G401.6 (cell line): Measurements from ENCODE around the gene TCERG1L.
"Not testable (repeated sequence)": the region's sequence is repeated elsewhere in the genome, so short reads cannot be mapped to it uniquely, and the experiment has no call there.

Source experiments
- FAIRE-seq: peaks from 2 replicates; lab custom pipeline; 2012; peaks lifted over from hg19 to GRCh38; lab: Jason Lieb, UNC

Gene TCERG1L

DNA sequence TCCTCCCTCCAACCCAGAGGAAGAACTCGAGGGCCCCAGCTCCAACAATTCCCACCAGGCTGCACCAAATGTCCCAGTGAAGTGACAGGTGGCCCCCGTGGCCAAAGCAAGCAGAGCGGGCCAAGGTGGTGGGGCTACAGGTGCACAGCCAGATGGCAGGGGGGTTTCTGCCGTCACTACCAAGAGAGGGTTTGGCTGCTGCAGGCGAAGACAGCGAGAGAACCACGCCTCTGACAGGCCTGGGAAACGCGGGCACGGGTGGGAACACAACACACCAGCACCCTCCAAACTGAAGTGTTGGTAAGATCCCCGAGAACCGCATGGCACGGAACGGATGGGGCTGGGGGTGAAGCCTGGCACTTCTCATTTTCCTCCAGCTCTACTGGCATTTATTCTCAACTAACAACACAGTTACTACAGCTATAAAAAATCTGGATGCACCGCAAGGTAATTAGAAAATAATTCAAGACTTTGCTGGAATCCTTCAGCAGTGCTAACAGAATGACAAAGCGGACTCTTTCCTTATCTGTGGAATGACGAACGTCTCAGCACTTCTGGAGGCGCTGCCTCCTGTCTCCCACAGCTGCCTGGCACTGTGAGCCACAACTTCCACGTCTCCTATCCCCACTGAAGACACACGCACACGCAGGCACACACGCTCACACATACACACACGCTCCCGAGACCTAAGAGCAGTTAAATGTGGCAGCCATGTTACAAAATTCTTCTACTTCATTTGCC lies 167.9 kb downstream of the TCERG1L start:
- no peak for FAIRE-seq

DNA sequence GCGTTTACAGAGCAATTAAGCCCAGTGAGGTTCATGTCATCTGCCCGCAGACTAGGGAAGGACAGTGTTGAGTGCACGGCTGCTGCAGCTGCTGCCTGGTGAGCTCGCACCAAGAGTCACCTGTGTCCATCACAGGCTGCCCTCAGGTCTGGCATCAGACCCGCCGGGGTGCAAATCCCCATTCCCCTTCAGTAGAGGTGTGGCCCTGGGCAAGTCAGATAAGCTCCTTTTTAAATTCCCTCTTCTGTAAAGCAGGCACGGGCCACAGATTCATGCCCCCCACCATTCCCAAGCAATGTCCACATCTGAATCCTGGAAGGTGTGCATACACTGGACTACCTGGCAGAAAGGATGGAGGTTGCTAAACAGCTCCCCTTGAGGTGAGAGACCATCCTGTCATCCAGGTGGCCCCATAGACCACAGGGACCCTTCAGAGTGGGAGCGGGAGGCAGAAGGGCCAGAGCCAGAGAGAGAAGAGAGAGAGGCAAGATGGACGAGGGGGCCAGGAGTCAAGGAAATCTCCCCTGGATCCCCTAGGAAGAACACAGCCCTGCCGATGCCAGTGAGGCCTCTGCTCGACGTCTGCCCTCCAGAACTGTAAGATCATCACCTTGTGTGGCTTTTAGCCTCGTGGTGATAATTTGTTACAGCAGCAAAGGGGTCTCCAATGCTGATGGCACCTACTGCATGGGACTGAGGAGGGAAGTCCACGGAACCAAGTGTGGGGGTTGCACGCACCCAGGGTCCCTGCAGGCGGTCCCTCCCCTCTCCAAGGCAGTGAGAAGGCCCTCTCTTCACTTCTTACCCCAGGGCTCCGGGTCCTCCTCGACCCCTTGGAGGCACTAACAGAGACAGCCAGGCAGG lies 168.8 kb downstream of the TCERG1L start:
- no peak for FAIRE-seq

DNA sequence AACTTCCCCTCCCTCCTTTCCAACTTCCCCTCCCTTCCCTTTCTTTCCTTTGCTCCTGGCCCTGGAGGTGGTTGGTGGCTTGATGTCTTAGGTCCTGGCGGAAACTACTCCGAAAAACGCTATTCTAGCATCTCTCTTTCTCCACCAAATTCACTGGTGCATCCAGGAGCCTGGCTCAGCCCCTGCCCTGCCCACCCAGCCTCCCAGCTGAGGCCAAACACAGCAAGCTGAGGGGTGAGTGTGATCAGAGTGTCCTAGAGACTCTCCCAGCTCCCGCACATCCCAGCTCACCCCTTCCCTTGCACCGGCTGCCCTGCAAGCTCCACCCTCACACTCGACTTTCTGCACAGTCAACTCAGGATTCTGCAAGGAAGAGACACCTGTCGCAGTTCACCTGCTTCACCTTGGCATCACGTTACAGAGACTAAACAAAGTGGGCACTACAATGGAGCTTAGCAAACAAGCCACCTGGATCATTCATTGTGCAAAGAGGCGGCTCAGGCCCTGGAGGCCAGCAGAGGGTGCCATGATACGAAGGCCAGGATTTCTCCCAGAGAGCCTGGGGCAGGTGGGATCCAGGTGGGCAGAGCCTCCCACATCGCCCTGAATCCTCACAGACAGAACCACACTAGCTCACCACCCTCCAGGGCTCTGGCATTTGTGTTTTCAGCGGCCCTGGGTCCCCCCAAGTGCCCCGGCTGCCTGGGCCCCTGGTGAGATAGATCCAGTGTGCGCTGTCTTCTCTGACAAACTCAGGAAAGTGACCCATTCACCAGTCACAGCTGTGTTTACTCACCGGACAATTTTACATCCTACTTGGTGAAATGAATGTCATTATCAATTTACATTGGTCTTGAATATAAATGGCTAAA lies 169.6 kb downstream of the TCERG1L start:
- FAIRE-seq = no peak

DNA sequence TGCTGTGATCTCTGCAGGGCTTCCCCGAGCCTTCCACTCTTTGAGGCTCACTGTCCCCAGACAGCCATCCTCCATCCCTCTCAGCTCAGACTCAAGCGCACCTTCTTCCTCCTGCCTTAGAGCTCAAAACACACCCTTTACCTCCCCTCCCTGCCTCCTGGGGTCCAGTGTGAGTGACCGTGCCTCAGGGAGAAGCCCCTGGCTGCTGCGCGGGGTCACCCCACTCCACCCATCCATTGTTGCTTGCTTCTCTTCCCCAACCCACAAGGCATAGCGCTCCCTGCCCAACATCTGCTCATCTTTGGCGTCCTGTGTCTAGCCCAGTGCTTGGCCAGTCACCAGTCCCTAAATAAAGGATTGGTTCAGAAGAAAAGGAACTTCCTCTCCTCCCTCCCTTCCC lies 170.3 kb downstream of the TCERG1L start:
- FAIRE-seq = no peak

DNA sequence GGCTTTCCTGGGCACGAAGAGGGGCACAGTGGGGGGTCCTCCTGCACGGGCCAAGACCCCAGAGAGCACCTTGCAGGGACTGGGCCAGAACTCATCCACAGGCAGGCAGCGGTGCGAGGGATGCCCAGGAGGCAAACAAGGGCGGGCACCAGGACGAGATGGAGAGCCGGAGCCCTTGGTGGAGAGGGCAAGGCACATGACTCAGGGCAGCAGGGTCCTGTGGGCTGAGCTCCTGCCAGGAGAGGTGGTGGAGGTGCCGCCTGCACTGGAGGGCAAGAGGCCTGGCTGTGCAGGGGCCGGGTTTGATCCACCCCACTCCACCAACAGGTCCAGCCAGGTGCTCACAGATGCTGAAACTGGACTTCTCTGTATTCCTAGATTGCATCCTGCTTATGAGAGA lies 170.9 kb downstream of the TCERG1L start:
- no peak for FAIRE-seq

DNA sequence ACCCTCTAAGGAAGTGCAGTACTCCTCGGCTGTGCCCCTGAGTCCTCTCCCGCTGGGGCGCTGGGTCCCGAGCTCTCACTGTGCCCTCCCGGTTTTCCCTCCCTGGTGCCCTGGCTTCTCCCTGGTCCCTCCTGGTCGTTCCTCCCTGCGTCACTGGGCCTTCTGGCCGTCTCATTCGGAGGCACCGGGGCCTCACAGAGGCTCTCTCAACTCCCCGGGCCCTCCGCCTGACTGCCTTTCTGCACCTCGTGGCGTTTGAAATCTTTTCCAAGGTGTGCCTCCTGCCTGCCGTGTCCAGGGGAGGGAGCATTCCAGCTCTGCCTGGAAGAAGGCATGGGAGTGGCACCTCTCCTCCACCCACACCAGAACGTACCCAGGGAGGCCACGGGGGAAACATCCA lies 174.3 kb downstream of the TCERG1L start:
- no peak for FAIRE-seq

DNA sequence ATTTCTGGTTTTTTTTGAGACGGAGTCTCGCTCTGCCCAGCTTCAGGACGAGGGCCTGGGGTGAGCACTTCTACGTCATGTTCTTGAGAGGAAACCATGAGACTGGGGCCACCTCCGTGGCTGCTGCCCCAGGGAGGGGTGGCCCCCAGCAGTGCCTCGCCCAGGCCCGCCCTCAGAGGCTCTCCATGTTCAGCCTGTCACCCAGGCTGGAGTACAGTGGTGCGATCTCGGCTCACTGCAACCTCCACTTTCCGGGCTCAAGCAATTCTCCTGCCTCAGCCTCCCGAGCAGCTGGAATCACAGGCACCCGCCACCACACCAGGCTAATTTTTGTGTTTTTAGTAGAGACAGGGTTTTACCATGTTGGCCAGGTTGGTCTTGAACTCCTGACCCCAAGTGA lies 175.2 kb downstream of the TCERG1L start:
- not testable (repeated sequence) for FAIRE-seq

DNA sequence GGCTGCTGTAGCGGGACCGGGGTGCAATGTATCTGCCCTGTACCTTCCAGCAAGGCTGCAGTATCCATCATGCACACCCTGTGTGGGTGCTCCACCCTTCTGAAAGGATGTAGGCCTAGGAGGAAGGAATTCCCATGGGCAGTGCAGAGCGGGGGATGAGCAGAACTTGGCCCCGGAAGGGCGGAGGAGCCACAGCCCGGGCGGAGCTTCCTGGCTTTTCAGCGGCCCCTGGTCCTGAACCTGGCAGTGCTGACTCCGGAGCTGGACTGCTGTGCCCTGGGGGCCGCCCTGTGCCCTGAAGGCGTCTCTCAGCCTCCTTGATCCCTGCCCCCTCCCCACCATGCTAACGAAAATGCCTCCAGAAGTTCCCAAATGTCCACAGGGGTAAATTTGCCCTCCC lies 175.8 kb downstream of the TCERG1L start:
- no peak for FAIRE-seq

DNA sequence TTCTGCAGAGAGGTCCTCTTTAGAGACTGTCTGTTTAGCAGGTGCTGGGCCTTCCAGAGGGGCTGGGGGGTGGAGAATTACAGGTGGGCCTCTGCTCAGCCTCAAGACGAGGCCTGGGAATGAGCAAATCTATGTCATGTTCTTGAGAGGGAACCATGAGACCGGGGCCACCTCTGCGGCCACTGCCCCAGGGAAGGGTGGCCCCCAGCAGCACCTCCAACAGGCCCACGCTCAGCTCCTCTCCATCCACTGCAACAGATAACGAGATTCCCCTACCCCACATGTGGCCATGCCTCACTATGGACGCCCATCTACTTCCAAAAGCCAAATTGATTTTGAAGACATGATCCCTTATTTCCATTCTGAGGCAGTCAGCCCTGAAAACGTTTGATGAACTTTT lies 176.9 kb downstream of the TCERG1L start:
- FAIRE-seq = no peak

DNA sequence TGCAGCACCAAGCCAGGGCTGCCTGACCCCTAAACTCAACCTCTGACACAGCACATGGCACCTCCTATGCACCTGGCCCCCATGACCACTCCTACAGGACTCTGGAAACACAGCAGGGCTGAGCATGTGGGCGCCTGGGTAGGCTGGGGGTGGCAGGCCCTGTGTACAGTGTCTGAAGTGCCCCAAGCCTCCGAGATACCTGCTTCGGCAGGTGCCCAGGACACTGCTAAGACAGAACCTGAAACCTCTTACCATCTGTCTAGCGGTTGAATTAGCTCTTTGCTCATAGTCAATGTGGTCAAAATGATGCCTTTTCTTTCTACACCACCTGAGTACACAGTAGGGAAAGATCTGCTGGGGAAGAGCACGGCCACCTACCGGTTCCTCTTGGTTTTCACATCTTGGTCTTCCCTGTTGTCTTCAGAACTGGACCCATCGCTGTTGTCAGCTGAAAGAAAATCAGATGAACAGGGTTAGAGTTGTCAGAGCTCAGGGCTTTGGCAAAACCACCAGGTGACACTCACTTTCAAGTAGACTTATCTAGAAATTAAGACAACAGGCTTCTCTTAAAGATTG lies 177.4 kb downstream of the TCERG1L start:
- no peak for FAIRE-seq

DNA sequence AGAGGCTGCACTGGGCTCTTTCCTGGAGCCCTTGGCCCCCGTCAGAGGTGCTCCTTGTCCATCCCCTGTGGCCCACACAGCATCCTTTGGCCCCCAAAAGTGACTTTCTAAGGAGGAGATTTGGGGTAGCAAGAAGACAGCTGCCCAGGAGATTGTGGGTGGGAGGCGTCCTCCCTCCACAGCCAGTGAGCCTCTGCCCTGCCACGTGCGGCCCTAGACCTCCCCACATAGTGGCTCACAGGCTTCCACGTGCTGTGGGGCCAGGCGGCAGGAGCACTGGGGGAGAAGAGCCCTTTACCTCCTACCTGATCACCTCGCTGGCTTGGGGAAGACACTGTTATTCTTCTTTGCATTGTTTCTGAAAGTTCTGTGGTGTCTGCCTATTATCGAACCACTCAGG lies 178.8 kb downstream of the TCERG1L start:
- no peak for FAIRE-seq

DNA sequence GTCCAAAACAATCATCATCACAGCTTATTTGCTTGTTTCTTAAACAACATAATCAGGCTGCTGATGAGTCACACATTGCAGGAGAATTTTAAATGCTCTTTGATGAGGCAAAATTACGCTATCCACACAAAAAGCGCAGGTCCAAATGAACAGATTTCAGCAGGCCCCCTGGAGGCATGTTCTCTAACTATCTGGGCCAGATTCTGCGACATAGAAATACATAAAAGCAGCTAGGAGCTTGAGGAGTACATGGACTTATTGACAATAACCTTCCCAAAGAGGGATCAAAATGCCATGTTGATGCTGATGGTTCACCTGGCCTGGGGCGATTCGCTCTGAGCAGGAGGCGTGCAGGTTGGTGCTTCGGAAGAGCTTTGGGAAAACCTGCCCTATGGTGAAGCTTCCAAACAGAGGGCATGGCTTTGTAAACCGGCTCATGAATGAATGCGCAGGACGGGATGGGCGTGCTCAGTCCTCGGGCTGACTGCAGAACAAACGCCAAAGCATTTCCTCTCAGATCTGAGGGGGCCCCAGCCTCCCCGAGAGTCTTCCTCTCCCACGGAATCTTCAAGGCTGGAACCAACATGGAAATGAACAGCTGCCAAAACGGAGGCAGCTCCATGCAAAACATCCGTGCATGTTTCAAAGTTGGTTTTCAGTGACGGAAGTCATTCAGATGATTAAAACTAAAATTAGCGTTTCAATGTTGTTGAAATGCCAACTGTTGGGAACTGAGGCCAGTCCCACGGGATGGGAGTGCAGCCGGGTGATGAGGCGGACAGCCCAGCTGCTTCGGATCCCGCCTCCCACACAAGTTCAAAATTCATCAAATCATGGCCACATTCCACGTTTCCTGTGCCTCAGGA lies 179.6 kb downstream of the TCERG1L start:
- FAIRE-seq = no peak

DNA sequence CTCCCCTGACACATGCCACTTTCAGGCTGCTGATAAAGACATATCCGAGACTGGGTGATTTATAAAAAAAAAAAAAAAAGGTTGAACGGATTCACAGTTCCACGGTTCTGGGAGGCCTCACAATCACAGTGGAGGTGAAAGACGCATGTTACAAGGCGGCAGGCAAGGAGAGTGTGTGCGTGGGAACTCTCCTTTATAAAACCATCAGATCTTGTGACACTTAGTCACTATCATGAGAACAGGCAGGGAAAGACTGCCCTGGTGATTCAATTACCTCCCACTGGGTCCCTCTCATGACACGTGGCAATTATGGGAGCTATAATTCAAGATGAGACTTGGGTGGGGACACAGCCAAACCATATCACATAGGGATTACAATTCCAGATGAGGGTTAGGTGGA lies 181.5 kb downstream of the TCERG1L start:
- FAIRE-seq = no peak

DNA sequence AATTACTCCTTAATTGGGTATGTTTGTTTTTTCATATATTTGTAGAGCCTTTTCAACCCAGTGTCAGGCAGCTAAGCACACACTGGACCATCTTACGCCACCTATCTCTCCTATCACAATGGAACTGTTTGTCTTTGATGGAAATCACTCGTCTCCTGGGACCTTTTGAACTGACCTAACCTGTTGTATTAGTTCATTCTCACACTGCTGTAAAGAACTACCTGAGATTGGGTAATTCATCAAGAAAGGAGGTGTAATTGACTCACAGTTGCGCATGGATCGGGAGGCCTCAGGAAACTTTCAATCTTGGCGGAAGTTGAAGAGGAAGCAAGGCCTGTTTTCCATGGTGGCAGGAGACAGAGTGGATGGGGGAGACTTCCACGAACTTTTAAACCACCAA lies 182.0 kb downstream of the TCERG1L start:
- no peak for FAIRE-seq

DNA sequence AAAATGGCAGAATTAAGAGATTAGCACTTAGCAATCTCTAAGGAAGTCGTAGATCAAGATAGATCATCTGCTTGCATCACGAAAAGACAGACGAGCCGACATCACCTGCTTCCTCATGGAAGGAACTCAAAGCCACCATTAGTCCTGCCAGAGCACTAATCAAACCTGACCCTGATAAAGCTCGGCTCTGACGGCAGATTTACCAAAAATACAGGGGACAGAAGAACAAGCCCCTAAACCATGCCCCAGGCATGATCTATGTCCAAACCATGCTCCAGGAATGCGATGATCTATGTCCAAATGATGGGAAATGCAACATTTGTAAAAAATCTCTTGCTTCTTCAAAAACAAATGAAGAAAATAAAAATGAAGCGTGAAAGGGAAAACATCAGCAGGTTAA lies 182.8 kb downstream of the TCERG1L start:
- no peak for FAIRE-seq

DNA sequence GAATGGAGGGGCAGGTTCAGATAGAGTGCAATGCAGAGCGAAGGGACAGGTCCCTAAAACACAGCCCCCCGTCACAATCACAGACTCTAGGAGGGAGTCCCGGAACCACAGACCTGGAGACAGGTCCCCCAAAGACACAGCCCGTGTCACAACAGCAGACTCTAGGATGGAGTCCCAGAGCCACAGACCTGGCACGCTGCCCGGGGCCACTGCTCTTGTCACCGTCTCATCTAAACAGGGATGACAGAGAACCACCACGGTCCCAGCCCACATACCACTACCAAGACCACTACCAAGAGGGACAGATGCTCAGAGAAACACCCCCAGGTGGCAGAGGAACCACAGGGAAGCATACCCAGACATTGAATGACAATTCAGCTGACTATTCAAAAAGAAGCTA lies 183.9 kb downstream of the TCERG1L start:
- no peak for FAIRE-seq

DNA sequence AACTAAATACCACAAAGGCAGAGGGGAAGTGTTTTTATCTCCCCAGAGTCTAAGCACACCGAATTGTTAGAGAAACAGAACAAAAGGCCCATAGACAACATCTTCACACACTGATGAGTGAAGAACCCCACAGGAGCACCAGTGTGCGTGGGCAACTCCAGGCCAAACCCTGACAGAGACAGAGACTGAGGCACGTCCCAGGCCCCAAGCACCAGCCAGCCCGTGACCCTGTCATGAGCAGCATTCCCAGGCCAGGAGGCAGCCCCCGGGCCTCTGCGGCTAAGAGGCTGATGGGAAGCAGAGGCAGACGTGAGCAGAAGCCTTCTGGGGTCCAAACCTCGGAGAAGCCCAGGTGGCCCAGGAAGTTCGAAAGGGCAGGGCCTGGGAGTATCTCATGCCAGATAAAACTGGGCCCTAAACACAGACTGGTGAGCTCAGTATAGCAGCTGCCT lies 184.4 kb downstream of the TCERG1L start:
- no peak for FAIRE-seq

DNA sequence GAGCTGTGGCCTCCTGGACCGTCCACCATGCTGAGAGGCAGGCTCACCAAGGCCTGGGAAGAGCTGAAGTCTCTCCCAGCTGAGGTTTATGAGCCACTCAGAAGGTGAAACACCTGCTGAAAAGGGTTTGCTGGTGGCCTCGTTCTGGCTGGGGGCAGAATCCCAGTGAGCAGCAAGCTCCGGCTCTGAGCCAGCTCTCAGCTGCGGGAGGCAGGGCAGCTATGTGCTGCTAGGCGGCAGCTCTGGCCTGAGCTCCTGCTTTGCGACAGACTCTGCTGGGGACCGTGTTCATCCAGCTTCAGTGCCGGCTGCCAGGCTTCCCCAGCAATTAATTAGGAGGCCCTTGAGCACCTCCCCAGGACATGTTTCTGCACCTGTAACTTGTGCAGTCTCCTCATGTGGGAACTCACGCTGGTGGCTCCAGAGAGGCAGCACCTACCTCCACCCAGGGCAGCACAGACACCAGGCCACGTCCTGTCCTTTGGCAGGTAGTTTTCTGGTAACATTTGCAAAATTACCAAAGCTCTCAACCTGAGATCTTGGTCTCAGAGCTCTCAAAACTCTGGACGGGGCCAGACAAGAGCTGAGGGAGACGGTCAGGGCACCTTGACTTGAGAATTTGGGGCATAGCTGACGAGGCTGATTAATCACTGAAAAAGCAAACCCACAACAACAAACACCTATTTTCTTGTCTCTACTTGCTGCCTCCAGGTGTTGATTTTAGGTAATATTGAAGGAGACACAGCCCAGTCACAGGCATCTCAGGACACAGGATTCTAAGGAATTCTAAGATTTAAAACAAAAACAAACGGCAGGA lies 185.0 kb downstream of the TCERG1L start:
- no peak for FAIRE-seq

DNA sequence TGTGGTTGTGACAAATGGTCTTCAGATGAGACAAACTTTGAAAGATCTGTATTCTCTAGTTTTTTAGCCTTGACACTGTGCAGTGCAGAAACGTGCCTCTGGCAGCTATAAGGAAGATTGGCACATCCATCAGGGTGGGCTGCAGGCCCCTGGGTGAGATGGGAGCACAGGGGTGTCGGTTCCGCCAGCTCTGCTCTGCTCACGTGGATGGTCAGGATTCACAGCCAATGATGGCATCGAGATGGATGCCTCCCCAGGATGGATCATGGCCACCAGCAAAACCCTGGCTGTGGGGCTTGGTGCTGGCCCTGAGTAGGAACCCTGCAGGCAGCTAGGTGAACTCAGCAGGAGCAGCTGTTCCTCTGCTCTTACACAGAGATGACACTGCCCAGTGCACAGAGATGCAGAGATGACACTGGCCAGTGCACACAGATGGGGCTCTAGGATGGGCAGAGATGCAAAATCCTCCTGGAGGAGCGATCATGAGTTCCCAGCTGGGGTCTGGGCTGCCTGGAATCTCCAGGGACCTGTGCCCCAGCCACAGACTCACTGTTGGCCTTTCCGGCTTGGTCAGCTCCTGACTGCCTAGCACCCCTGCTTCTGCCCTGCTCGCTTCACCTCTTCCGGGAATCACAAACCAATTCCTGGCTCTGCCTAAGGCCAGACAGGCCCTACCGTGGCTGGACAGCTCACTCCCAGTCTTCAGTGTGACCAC lies 185.9 kb downstream of the TCERG1L start:
- FAIRE-seq = no peak

DNA sequence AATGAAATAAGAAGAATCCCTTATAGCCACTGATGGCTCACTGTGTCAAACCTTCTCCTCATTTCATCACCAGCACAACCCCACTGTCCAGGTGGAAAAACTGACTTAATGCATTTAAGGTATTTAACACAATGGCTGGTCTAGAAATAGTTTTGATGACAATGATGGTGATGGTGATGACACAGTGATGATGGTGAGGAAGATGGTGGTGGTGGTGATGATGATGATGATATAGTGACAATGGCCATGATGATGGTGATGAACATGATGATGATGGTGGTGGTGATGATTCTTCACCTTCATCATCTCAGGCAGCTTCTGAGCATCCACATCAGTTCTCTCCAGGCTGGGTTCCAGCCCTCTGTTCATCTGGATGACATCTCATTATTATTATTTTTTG lies 186.6 kb downstream of the TCERG1L start:
- no peak for FAIRE-seq
